OCI-LY7 (cell line): Measurements from ENCODE around the gene PTGIR. TPM values are rescaled to one million over a fixed set of nuclear protein-coding genes. Genes with fewer than 3 reads are reported as not detected.

Source experiments
- BruUV-seq: library from RNA; stranded (reverse); fragments of 400-500 nt; replicated peaks from 2 replicates; lab custom pipeline; 2021; lab: Mats Ljungman, UMichigan
- CTCF ChIA-PET: fragments of 300-600 bp; sonication (Branson Sonifier 250); formaldehyde crosslinking; loops from one replicate; lab custom pipeline; 2022; ENCODE audit warnings: antibody characterized with exemption; ENCODE audit not compliant: unreplicated experiment; lab: Charles Lee
- POLR2A ChIA-PET: fragments of 300-600 bp; sonication (Branson Sonifier 250); formaldehyde crosslinking; loops from one replicate; lab custom pipeline; 2022; ENCODE audit warnings: antibody characterized with exemption; lab: Charles Lee
- DNase-seq: peaks from one replicate; pipeline ENCODE4 v3.0.0-alpha.2; 2015; ENCODE audit warnings: low spot score
- H2AFZ ChIP-seq: fragments of 200-600 bp; sonication (generic), shearing (Covaris generic); 2 replicates; pipeline ENCODE4 v1.6.1; 2014; ENCODE audit warnings: mild to moderate bottlenecking, antibody characterized with exemption, low read length, moderate library complexity
- H3K27ac ChIP-seq: fragments of 200-600 bp; sonication (generic); 2 replicates; pipeline ENCODE4 v1.5.1; 2014; ENCODE audit warnings: mixed run types, low read depth, mild to moderate bottlenecking, moderate library complexity, low read length, inconsistent platforms; ENCODE audit not compliant: poor library complexity, severe bottlenecking
- H3K36me3 ChIP-seq: fragments of 200-600 bp; sonication (generic); 2 replicates; pipeline ENCODE4 v1.6.1; 2014; ENCODE audit warnings: mild to moderate bottlenecking, antibody characterized with exemption, low read length, moderate library complexity, mixed read lengths; ENCODE audit not compliant: insufficient read depth
- H3K4me1 ChIP-seq: fragments of 200-600 bp; sonication (generic); 2 replicates; pipeline ENCODE4 v1.5.1; 2014; ENCODE audit warnings: mild to moderate bottlenecking, low read length; ENCODE audit not compliant: insufficient read depth, poor library complexity, severe bottlenecking
- H3K4me2 ChIP-seq: fragments of 200-600 bp; sonication (generic); 2 replicates; pipeline ENCODE4 v1.6.1; 2014; ENCODE audit warnings: mild to moderate bottlenecking, low read length
- H3K4me3 ChIP-seq: fragments of 200-600 bp; sonication (generic); 2 replicates; pipeline ENCODE4 v1.5.1; 2014; ENCODE audit warnings: mild to moderate bottlenecking, low read depth, low read length; ENCODE audit not compliant: poor library complexity, severe bottlenecking
- H3K79me2 ChIP-seq: fragments of 200-600 bp; sonication (generic); 2 replicates; pipeline ENCODE4 v1.6.1; 2016; ENCODE audit warnings: low read depth, mild to moderate bottlenecking, low read length, moderate library complexity, mixed read lengths; ENCODE audit not compliant: insufficient read depth
- H3K9me2 ChIP-seq: fragments of 200-600 bp; sonication (generic); 2 replicates; pipeline ENCODE4 v1.6.1; 2016; ENCODE audit warnings: mild to moderate bottlenecking, low read length, mixed read lengths; ENCODE audit not compliant: insufficient read depth
- H3K9me3 ChIP-seq: fragments of 200-600 bp; sonication (generic); 2 replicates; pipeline ENCODE4 v1.6.1; 2014; ENCODE audit warnings: mild to moderate bottlenecking, mixed run types, low read length, mixed read lengths
- H4K20me1 ChIP-seq: fragments of 200-600 bp; sonication (generic); 2 replicates; pipeline ENCODE4 v1.6.1; 2014; ENCODE audit warnings: mild to moderate bottlenecking, antibody characterized with exemption, low read length, moderate library complexity, mixed read lengths; ENCODE audit not compliant: insufficient read depth
- EZH2phosphoT487 ChIP-seq: fragments of 200-600 bp; sonication (generic); IDR thresholded peaks from 2 replicates; pipeline ENCODE4 v1.6.1; 2018; ENCODE audit warnings: low read depth, borderline replicate concordance, mild to moderate bottlenecking, mixed run types, antibody characterized with exemption, low read length, moderate library complexity, mixed read lengths
- intact Hi-C: fragments of 100-400 bp; cut with micrococcal nuclease; formaldehyde crosslinking; loops from one replicate; pipeline ENCODE4 v1.10.0; 2022; ENCODE audit not compliant: unreplicated experiment
- total RNA-seq, 2 experiments: library from RNA; depleted of rRNA in 1 of 2; stranded (reverse); fragments of >200 nt in 1 of 2; shearing (Covaris generic) in 1 of 2; gene quantifications; 2 replicates each; pipeline ENCODE4 v1.2.3, GENCODE V29; 2014 to 2022
- TF ChIP-seq, protein P1 (sequence below): fragments of 200-600 bp; sonication (generic); conservative IDR thresholded peaks from 2 replicates; pipeline ENCODE4 v1.5.1; 2014; ENCODE audit warnings: mild to moderate bottlenecking, antibody characterized with exemption, low read length, moderate library complexity, mixed read lengths

Gene PTGIR
- total RNA-seq, 2 experiments from 2014 or later, result 0.25 TPM; not detected in 1

DNA sequence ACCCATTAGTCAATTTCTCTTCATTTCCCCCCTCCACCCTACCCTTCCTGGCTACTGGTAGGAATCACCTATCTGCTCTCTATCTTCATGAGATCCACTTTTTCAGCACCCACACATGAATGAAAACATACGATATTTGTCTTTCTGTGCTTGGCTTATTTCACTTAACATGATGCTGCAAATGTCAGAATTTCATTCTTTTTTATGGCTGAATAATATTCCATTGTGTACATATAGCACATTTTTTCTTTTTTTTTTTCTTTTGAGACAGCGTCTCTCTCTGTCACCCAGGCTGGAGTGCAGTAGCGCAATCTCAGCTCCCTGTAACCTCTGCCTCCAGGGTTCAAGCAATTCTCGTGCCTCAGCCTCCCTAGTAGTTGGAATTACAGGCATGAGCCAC lies 33.6 kb downstream of the PTGIR start:
- H3K4me2 ChIP-seq, result no peak overlapping the region
- H3K4me3 ChIP-seq, result no peak overlapping the region
- ChIA-PET POLR2A (no interaction called here), CTCF (no interaction called here)
- no peaks in the 10 kb centered on the region for H3K36me3 ChIP-seq
- no peak overlapping the region for H2AFZ ChIP-seq
- no TSS peak for BruUV-seq
- H3K9me2 ChIP-seq, result no peaks in the 10 kb centered on the region
- H3K4me1 ChIP-seq, result no peaks in the 10 kb centered on the region
- no peak overlapping the region for H3K27ac ChIP-seq
- intact Hi-C loops, result no loop called here
- TF ChIP-seq, protein P1, sequence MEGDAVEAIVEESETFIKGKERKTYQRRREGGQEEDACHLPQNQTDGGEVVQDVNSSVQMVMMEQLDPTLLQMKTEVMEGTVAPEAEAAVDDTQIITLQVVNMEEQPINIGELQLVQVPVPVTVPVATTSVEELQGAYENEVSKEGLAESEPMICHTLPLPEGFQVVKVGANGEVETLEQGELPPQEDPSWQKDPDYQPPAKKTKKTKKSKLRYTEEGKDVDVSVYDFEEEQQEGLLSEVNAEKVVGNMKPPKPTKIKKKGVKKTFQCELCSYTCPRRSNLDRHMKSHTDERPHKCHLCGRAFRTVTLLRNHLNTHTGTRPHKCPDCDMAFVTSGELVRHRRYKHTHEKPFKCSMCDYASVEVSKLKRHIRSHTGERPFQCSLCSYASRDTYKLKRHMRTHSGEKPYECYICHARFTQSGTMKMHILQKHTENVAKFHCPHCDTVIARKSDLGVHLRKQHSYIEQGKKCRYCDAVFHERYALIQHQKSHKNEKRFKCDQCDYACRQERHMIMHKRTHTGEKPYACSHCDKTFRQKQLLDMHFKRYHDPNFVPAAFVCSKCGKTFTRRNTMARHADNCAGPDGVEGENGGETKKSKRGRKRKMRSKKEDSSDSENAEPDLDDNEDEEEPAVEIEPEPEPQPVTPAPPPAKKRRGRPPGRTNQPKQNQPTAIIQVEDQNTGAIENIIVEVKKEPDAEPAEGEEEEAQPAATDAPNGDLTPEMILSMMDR, result no peak
- no peak for TF ChIP-seq EZH2phosphoT487
- no peak for DNase-seq
- no peaks in the 10 kb centered on the region for H4K20me1 ChIP-seq
- no peaks in the 10 kb centered on the region for H3K9me3 ChIP-seq
- H3K79me2 ChIP-seq, result no peaks in the 10 kb centered on the region

DNA sequence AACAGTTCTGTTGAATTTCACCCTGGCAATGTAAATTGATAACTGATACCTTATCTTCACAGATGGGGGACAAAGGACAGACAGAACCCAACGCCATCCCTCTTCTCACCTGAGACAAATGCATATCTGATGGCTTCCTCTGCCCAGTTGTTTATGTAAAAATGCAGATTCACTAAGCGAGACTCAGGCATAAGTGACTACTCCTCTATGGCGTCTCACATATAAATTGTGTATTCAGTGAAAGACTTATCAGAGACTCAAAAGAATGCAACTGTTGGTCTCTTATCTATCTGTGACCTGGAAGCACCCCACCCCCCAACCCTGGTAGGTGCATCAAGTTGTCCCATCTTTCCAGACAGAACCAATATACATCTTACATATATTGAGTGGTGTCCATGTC lies 37.0 kb downstream of the PTGIR start:
- no peaks in the 10 kb centered on the region for H4K20me1 ChIP-seq
- no peak for DNase-seq
- no TSS peak for BruUV-seq
- H2AFZ ChIP-seq, result no peak overlapping the region
- CTCF ChIA-PET, result no interaction called here
- TF ChIP-seq, protein P1, result no peak
- no peak for TF ChIP-seq EZH2phosphoT487
- no peaks in the 10 kb centered on the region for H3K9me2 ChIP-seq
- H3K27ac ChIP-seq, result no peak overlapping the region
- intact Hi-C loops, result no loop called here
- no peak overlapping the region for H3K4me2 ChIP-seq
- H3K79me2 ChIP-seq, result no peaks in the 10 kb centered on the region
- no peaks in the 10 kb centered on the region for H3K9me3 ChIP-seq
- H3K4me1 ChIP-seq, result no peaks in the 10 kb centered on the region
- POLR2A ChIA-PET, result no interaction called here
- no peak overlapping the region for H3K4me3 ChIP-seq
- no peaks in the 10 kb centered on the region for H3K36me3 ChIP-seq

- H3K79me2 ChIP-seq, result no peaks in the 10 kb centered on the region
- H3K9me3 ChIP-seq, result no peaks in the 10 kb centered on the region
- intact Hi-C loops, result no loop called here
- no peak overlapping the region for H3K4me2 ChIP-seq
- H3K36me3 ChIP-seq, result no peaks in the 10 kb centered on the region
- TF ChIP-seq, protein P1, result no peak
- no peak for TF ChIP-seq EZH2phosphoT487
- no peak overlapping the region for H2AFZ ChIP-seq
- no peaks in the 10 kb centered on the region for H4K20me1 ChIP-seq
- ChIA-PET CTCF (no interaction called here), POLR2A (no interaction called here)
- no peak for DNase-seq
- H3K27ac ChIP-seq, result no peak overlapping the region
- no peaks in the 10 kb centered on the region for H3K4me1 ChIP-seq
- BruUV-seq, result no TSS peak
- H3K4me3 ChIP-seq, result no peak overlapping the region
- H3K9me2 ChIP-seq, result no peaks in the 10 kb centered on the region
These were observed 38.6 kb downstream of the PTGIR start for GRCh38 chr19:46586294-46586693.
